Caco-2 (cell line): ENCODE data around the gene MYOF. TPM values are rescaled to one million over a fixed set of nuclear protein-coding genes. Genes with fewer than 3 reads are reported as not detected.
A peak's percentile ranks its signal among the peaks of the same experiment; 100 is the strongest.

Experiments used
- BruUV-seq: library from RNA; stranded (reverse); fragments of 400-500 nt; replicated peaks from 2 replicates; lab custom pipeline; 2021; lab: Mats Ljungman, UMichigan
- CTCF ChIA-PET: fragments of 300-600 bp; sonication (Branson Sonifier 250); formaldehyde crosslinking; loops from one replicate; lab custom pipeline; 2022; ENCODE audit warnings: antibody characterized with exemption; lab: Charles Lee
- POLR2A ChIA-PET: fragments of 300-600 bp; sonication (Branson Sonifier 250); formaldehyde crosslinking; loops from one replicate; lab custom pipeline; 2022; ENCODE audit warnings: antibody characterized with exemption; lab: Charles Lee
- DNase-seq, 2 experiments: peaks; one replicate each; pipeline versions ENCODE4 v3.0.0 to v3.0.0-alpha.2; 2020 to 2022
- H3K27me3 ChIP-seq: replicated peaks from 2 replicates; pipeline ENCODE4 v1.6.0; 2011; ENCODE audit warnings: low read length; ENCODE audit not compliant: control insufficient read depth, insufficient read depth
- H3K36me3 ChIP-seq: 2 replicates; pipeline ENCODE4 v1.5.1; 2011; ENCODE audit warnings: low read length; ENCODE audit not compliant: control insufficient read depth, insufficient read depth
- H3K4me1 ChIP-seq: fragments of 250-450 bp; sonication (Bioruptor Pico); 2 replicates; pipeline ENCODE4 v1.5.1; 2020; ENCODE audit warnings: mild to moderate bottlenecking
- H3K4me3 ChIP-seq: 2 replicates; pipeline ENCODE4 v1.5.1; 2011; ENCODE audit warnings: low read depth, mild to moderate bottlenecking, control low read depth, low read length
- H3K9me3 ChIP-seq: fragments of 250-450 bp; sonication (Bioruptor Pico); 2 replicates; pipeline ENCODE4 v1.5.1; 2020; ENCODE audit warnings: mild to moderate bottlenecking, moderate library complexity
- H3K27ac Mint-ChIP-seq: one replicate; pipeline ENCODE4 v1.8.0; 2022; ENCODE audit warnings: mixed read lengths; ENCODE audit not compliant: unreplicated experiment
- H3K27me3 Mint-ChIP-seq: one replicate; pipeline ENCODE4 v1.8.0; 2022; ENCODE audit warnings: mixed read lengths; ENCODE audit not compliant: insufficient read depth, unreplicated experiment
- H3K36me3 Mint-ChIP-seq: one replicate; pipeline ENCODE4 v1.8.0; 2022; ENCODE audit warnings: mild to moderate bottlenecking, mixed read lengths; ENCODE audit not compliant: insufficient read depth, unreplicated experiment
- H3K4me1 Mint-ChIP-seq: one replicate; pipeline ENCODE4 v1.8.0; 2022; ENCODE audit warnings: low read depth, mixed read lengths; ENCODE audit not compliant: unreplicated experiment
- H3K4me3 Mint-ChIP-seq: one replicate; pipeline ENCODE4 v1.8.0; 2022; ENCODE audit warnings: mild to moderate bottlenecking, moderate library complexity, mixed read lengths; ENCODE audit not compliant: unreplicated experiment
- H3K9me3 Mint-ChIP-seq: one replicate; pipeline ENCODE4 v1.8.0; 2022; ENCODE audit warnings: mixed read lengths; ENCODE audit not compliant: unreplicated experiment
- CTCF ChIP-seq, 2 experiments: fragments of 200-600 bp in 1 of 2; IDR thresholded peaks; 1 replicate in 1 of 2; 2 replicates in 1 of 2; pipeline versions ENCODE4 v1.5.1 to v1.8.0; 2011 to 2022; ENCODE audit warnings: antibody characterized with exemption in 1 of 2, control low read depth in 1 of 2, inconsistent platforms in 1 of 2, low read depth in 1 of 2, low read length in 1 of 2, mild to moderate bottlenecking in 1 of 2, moderate library complexity in 1 of 2; ENCODE audit not compliant: insufficient read depth in 1 of 2, severe bottlenecking in 1 of 2, unreplicated experiment in 1 of 2
- intact Hi-C: fragments of 100-400 bp; cut with micrococcal nuclease; formaldehyde crosslinking; loops from one replicate; pipeline ENCODE4 v1.10.0; 2022; ENCODE audit not compliant: unreplicated experiment
- total RNA-seq: library from RNA; stranded (reverse); gene quantifications from 2 replicates; pipeline ENCODE4 v1.2.3, GENCODE V29; 2022

MYOF gene
- total RNA-seq, 1 experiment from 2014 or later, result 148 TPM

DNA sequence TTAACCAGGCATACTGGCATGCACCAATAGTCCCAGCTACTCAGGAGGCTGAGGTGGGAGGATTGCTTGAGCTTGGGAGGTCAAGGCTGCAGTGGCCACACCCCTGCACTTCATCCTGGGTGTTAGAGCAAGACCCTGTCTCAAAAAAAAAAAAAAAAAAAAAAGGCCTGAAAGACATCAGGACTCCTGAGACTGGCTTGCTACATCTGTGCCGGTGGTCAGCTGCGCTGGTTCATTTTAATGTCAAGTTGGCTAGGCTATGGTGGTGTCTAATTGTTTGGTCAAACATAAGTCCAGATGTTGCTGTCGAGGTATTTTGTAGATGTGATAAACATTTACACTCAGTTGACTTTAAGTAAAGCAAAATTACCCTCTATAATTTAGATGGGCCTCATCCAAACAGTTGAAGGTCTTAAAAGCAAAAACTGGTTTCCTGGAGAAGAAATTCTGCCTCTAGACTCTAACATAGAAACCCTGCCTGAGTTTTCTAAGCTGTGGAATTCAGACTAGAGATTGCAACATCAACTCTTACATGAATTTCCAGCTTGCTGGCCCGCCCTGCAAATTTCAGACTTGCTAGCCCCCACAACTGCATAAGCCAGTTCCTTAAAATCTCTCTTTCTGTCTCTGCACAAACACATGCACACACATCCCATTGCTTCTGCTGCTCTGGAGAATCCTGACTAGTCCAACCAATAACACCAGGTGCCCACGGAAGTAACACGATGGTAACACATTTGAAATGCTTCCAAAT lies 18.2 kb downstream of the MYOF start:
- POLR2A ChIA-PET, result interaction anchor here (0.8 to 1.2 kb wide), 3 partner anchors 18 to 27 kb away, joined by 3 to 5 read pairs (median 4); no protein-coding TSS in a partner anchor
- CTCF ChIA-PET, result interaction anchor here (0.9 kb wide), 2 partner anchors 18 to 88 kb away, joined by 3 to 5 read pairs; partner anchors contain the start of gene MYOF
- Mint-ChIP-seq H3K36me3 (peaks cover 79% of the 10 kb centered on the region), H3K4me1 (peaks cover 49% of the 10 kb centered on the region), H3K4me3 (no peak overlapping the region), H3K9me3 (no peaks in the 10 kb centered on the region), H3K27me3 (no peaks in the 10 kb centered on the region), H3K27ac (peak overlapping the region; percentile 97)
- no peaks in the 10 kb centered on the region for H3K9me3 ChIP-seq
- TF ChIP-seq CTCF (IDR thresholded peaks at IDR 0.05; ENCODE audit: insufficient read depth in 1 of 2, low read depth in 1 of 2, low read length in 1 of 2, severe bottlenecking in 1 of 2, unreplicated experiment in 1 of 2), result no peak
- peaks cover 3% of the 10 kb centered on the region; the same call in 1 of the 2 replicates for H3K36me3 ChIP-seq
- BruUV-seq, result no TSS peak
- H3K4me3 ChIP-seq, result no peak overlapping the region
- intact Hi-C loops, result no loop called here
- DNase-seq, result peak in 1 of 2 experiments; percentile 39
- H3K4me1 ChIP-seq, result peaks cover 72% of the 10 kb centered on the region
- no peaks in the 10 kb centered on the region for H3K27me3 ChIP-seq

DNA sequence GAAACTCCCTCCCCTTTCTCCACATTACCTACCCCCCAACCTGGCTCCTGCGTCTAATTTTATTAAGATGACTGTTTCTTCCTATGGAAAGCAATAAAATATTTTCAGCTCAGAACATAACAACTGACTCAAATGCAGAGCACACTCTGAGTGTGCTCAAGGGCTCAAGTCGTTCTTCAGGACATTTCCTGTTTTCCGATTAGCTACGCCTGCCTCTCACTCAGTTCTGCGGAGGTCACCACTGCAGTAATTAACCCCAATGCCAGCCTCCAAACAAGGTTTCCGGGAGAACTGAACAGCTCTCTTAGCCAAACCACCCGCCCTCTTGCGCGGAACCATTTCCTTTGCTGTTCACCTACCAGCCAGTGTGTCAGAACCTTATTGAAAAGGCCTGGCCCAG lies 19.3 kb downstream of the MYOF start:
- no peak overlapping the region for H3K4me3 Mint-ChIP-seq
- intact Hi-C loops, result no loop called here
- Histone ChIP-seq H3K36me3 (peaks cover 3% of the 10 kb centered on the region; the same call in 1 of the 2 replicates), H3K27me3 (no peaks in the 10 kb centered on the region), H3K4me1 (peaks cover 70% of the 10 kb centered on the region), H3K4me3 (no peak overlapping the region), H3K9me3 (no peaks in the 10 kb centered on the region)
- H3K9me3 Mint-ChIP-seq, result no peaks in the 10 kb centered on the region
- no peaks in the 10 kb centered on the region for H3K27me3 Mint-ChIP-seq
- BruUV-seq, result no TSS peak
- CTCF ChIA-PET, result no interaction called here
- peaks cover 50% of the 10 kb centered on the region for H3K4me1 Mint-ChIP-seq
- POLR2A ChIA-PET, result interaction anchor here (0.7 to 2.0 kb wide), 2 partner anchors 17 to 222 kb away, joined by 3 to 5 read pairs; no protein-coding TSS in a partner anchor
- no peak for TF ChIP-seq CTCF (IDR thresholded peaks at IDR 0.05; ENCODE audit: insufficient read depth in 1 of 2, low read depth in 1 of 2, low read length in 1 of 2, severe bottlenecking in 1 of 2, unreplicated experiment in 1 of 2)
- DNase-seq, result no peak
- H3K36me3 Mint-ChIP-seq, result peaks cover 78% of the 10 kb centered on the region
- H3K27ac Mint-ChIP-seq, result peak overlapping the region; percentile 97

DNA sequence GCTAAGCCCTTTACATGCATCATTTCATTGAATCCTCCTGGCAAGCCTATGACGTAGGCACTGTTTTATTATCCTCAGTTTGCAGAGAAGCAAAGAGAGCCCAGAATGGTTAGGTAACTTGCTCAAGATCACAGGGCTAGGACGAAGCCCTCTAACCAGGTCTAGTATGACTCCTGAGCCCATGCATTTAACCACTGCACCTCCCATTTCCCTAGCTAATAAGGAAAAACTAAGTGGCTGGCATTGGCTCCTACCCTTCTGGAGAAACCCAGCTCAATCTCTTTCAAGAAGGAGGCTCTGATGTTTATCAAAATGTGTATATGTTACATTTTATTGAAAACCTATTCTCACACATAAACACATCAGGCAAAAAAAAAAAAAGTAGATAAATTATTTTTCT lies 19.8 kb downstream of the MYOF start:
- DNase-seq, result no peak
- H3K36me3 Mint-ChIP-seq, result peaks cover 80% of the 10 kb centered on the region
- BruUV-seq, result no TSS peak
- no peaks in the 10 kb centered on the region for H3K27me3 ChIP-seq
- intact Hi-C loops, result no loop called here
- H3K4me3 Mint-ChIP-seq, result no peak overlapping the region
- peaks cover 50% of the 10 kb centered on the region for H3K4me1 Mint-ChIP-seq
- H3K9me3 ChIP-seq, result no peaks in the 10 kb centered on the region
- no peak overlapping the region for H3K4me3 ChIP-seq
- H3K27me3 Mint-ChIP-seq, result no peaks in the 10 kb centered on the region
- ChIA-PET CTCF (no interaction called here), POLR2A (interaction anchor here (0.7 to 2.0 kb wide), 2 partner anchors 16 to 223 kb away, joined by 3 to 5 read pairs; no protein-coding TSS in a partner anchor)
- TF ChIP-seq CTCF (IDR thresholded peaks at IDR 0.05; ENCODE audit: insufficient read depth in 1 of 2, low read depth in 1 of 2, low read length in 1 of 2, severe bottlenecking in 1 of 2, unreplicated experiment in 1 of 2), result no peak
- H3K27ac Mint-ChIP-seq, result no peak overlapping the region
- peaks cover 73% of the 10 kb centered on the region for H3K4me1 ChIP-seq
- peaks cover 3% of the 10 kb centered on the region; the same call in 1 of the 2 replicates for H3K36me3 ChIP-seq
- no peaks in the 10 kb centered on the region for H3K9me3 Mint-ChIP-seq
